ENCODE data around the gene CHPF.

- TF ChIP-seq EGR1 (IDR thresholded peaks at IDR 0.05; ENCODE audit: low read depth in 2 of 2): no peak
- TF ChIP-seq CTCF (IDR thresholded peaks at IDR 0.05; ENCODE audit: low read depth, low read length, missing input control): no peak
- TF ChIP-seq RAD21 (IDR thresholded peaks at IDR 0.05): no peak
- TF ChIP-seq, protein P1, sequence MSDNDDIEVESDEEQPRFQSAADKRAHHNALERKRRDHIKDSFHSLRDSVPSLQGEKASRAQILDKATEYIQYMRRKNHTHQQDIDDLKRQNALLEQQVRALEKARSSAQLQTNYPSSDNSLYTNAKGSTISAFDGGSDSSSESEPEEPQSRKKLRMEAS (IDR thresholded peaks at IDR 0.05): no peak
- TF ChIP-seq TAF1 (conservative IDR thresholded peaks at IDR 0.05): no peak
- no peak for TF ChIP-seq FOXA1 (IDR thresholded peaks at IDR 0.05)
- TF ChIP-seq RXRA (IDR thresholded peaks at IDR 0.05): no peak
- no peak for TF ChIP-seq FOXA2 (IDR thresholded peaks at IDR 0.05)
- TF ChIP-seq, protein P2, sequence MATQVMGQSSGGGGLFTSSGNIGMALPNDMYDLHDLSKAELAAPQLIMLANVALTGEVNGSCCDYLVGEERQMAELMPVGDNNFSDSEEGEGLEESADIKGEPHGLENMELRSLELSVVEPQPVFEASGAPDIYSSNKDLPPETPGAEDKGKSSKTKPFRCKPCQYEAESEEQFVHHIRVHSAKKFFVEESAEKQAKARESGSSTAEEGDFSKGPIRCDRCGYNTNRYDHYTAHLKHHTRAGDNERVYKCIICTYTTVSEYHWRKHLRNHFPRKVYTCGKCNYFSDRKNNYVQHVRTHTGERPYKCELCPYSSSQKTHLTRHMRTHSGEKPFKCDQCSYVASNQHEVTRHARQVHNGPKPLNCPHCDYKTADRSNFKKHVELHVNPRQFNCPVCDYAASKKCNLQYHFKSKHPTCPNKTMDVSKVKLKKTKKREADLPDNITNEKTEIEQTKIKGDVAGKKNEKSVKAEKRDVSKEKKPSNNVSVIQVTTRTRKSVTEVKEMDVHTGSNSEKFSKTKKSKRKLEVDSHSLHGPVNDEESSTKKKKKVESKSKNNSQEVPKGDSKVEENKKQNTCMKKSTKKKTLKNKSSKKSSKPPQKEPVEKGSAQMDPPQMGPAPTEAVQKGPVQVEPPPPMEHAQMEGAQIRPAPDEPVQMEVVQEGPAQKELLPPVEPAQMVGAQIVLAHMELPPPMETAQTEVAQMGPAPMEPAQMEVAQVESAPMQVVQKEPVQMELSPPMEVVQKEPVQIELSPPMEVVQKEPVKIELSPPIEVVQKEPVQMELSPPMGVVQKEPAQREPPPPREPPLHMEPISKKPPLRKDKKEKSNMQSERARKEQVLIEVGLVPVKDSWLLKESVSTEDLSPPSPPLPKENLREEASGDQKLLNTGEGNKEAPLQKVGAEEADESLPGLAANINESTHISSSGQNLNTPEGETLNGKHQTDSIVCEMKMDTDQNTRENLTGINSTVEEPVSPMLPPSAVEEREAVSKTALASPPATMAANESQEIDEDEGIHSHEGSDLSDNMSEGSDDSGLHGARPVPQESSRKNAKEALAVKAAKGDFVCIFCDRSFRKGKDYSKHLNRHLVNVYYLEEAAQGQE (IDR thresholded peaks at IDR 0.05): no peak
- no peak for TF ChIP-seq SP1 (IDR thresholded peaks at IDR 0.05)
- no peak for TF ChIP-seq JUND (IDR thresholded peaks at IDR 0.05)
- TF ChIP-seq YY1 (IDR thresholded peaks at IDR 0.05): no peak
These were observed 7.2 kb downstream of the CHPF start for GRCh38 chr2:219536425-219536824.

All from liver (tissue), 3 donors.